ENCODE results near the gene SLC8A2.

The SLC8A2 gene

GRCh38 chr19:47432499-47432898, 39.2 kb downstream of the SLC8A2 start:
- Histone ChIP-seq H3K36me3 (ENCODE audit: control insufficient read depth, insufficient read depth, low read length) (no peaks in the 10 kb centered on the region), H3K9me3 (ENCODE audit: control insufficient read depth, low read length) (no peaks in the 10 kb centered on the region), H3K4me1 (ENCODE audit: control insufficient read depth, insufficient read depth, low read length, poor library complexity, severe bottlenecking) (peaks cover 30% of the 10 kb centered on the region), H3K27ac (ENCODE audit: insufficient read depth, low read length, poor library complexity, severe bottlenecking) (no peak overlapping the region), H3K4me3 (ENCODE audit: insufficient read depth, low read depth, low read length, poor library complexity, severe bottlenecking) (no peak overlapping the region), H3K27me3 (replicated peaks; ENCODE audit: control insufficient read depth, insufficient read depth, low read length, poor library complexity, severe bottlenecking) (peaks cover 9% of the 10 kb centered on the region)
- DNase-seq: no peak

GRCh38 chr19:47432091-47432490, 39.6 kb downstream of the SLC8A2 start:
- no peak for DNase-seq
- H3K4me3 ChIP-seq (ENCODE audit: insufficient read depth, low read depth, low read length, poor library complexity, severe bottlenecking): no peak overlapping the region
- no peak overlapping the region for H3K27ac ChIP-seq (ENCODE audit: insufficient read depth, low read length, poor library complexity, severe bottlenecking)
- no peaks in the 10 kb centered on the region for H3K36me3 ChIP-seq (ENCODE audit: control insufficient read depth, insufficient read depth, low read length)
- peaks cover 33% of the 10 kb centered on the region for H3K4me1 ChIP-seq (ENCODE audit: control insufficient read depth, insufficient read depth, low read length, poor library complexity, severe bottlenecking)
- H3K9me3 ChIP-seq (ENCODE audit: control insufficient read depth, low read length): no peaks in the 10 kb centered on the region
- peaks cover 9% of the 10 kb centered on the region for H3K27me3 ChIP-seq (replicated peaks; ENCODE audit: control insufficient read depth, insufficient read depth, low read length, poor library complexity, severe bottlenecking)

GRCh38 chr19:47430041-47430802, 41.5 kb downstream of the SLC8A2 start:
- Histone ChIP-seq H3K4me1 (ENCODE audit: control insufficient read depth, insufficient read depth, low read length, poor library complexity, severe bottlenecking) (peaks cover 33% of the 10 kb centered on the region), H3K27ac (ENCODE audit: insufficient read depth, low read length, poor library complexity, severe bottlenecking) (no peak overlapping the region), H3K36me3 (ENCODE audit: control insufficient read depth, insufficient read depth, low read length) (no peaks in the 10 kb centered on the region), H3K4me3 (ENCODE audit: insufficient read depth, low read depth, low read length, poor library complexity, severe bottlenecking) (no peak overlapping the region), H3K27me3 (replicated peaks; ENCODE audit: control insufficient read depth, insufficient read depth, low read length, poor library complexity, severe bottlenecking) (peaks cover 9% of the 10 kb centered on the region), H3K9me3 (ENCODE audit: control insufficient read depth, low read length) (no peaks in the 10 kb centered on the region)
- no peak for DNase-seq

GRCh38 chr19:47429140-47429793, 42.4 kb downstream of the SLC8A2 start:
- no peak for DNase-seq
- Histone ChIP-seq H3K27ac (ENCODE audit: insufficient read depth, low read length, poor library complexity, severe bottlenecking) (no peak overlapping the region), H3K36me3 (ENCODE audit: control insufficient read depth, insufficient read depth, low read length) (no peaks in the 10 kb centered on the region), H3K4me1 (ENCODE audit: control insufficient read depth, insufficient read depth, low read length, poor library complexity, severe bottlenecking) (peaks cover 33% of the 10 kb centered on the region), H3K9me3 (ENCODE audit: control insufficient read depth, low read length) (no peaks in the 10 kb centered on the region), H3K4me3 (ENCODE audit: insufficient read depth, low read depth, low read length, poor library complexity, severe bottlenecking) (no peak overlapping the region), H3K27me3 (replicated peaks; ENCODE audit: control insufficient read depth, insufficient read depth, low read length, poor library complexity, severe bottlenecking) (peaks cover 14% of the 10 kb centered on the region)

- H3K36me3 ChIP-seq (ENCODE audit: control insufficient read depth, insufficient read depth, low read length): no peaks in the 10 kb centered on the region
- DNase-seq: peak; percentile 77 to 78 (median 78)
- no peak overlapping the region for H3K27ac ChIP-seq (ENCODE audit: insufficient read depth, low read length, poor library complexity, severe bottlenecking)
- peaks cover 33% of the 10 kb centered on the region for H3K4me1 ChIP-seq (ENCODE audit: control insufficient read depth, insufficient read depth, low read length, poor library complexity, severe bottlenecking)
- H3K9me3 ChIP-seq (ENCODE audit: control insufficient read depth, low read length): no peaks in the 10 kb centered on the region
- peak overlapping the region; percentile 9 for H3K4me3 ChIP-seq (ENCODE audit: insufficient read depth, low read depth, low read length, poor library complexity, severe bottlenecking)
- H3K27me3 ChIP-seq (replicated peaks; ENCODE audit: control insufficient read depth, insufficient read depth, low read length, poor library complexity, severe bottlenecking): peaks cover 15% of the 10 kb centered on the region
Measured at GRCh38 chr19:47428177-47428894, 43.4 kb downstream of the SLC8A2 start.

- no peaks in the 10 kb centered on the region for H3K36me3 ChIP-seq (ENCODE audit: control insufficient read depth, insufficient read depth, low read length)
- no peak overlapping the region for H3K27ac ChIP-seq (ENCODE audit: insufficient read depth, low read length, poor library complexity, severe bottlenecking)
- H3K27me3 ChIP-seq (replicated peaks; ENCODE audit: control insufficient read depth, insufficient read depth, low read length, poor library complexity, severe bottlenecking): peaks cover 22% of the 10 kb centered on the region
- H3K4me3 ChIP-seq (ENCODE audit: insufficient read depth, low read depth, low read length, poor library complexity, severe bottlenecking): peak overlapping the region; percentile 9
- peaks cover 33% of the 10 kb centered on the region for H3K4me1 ChIP-seq (ENCODE audit: control insufficient read depth, insufficient read depth, low read length, poor library complexity, severe bottlenecking)
- peak; percentile 38 to 50 (median 44) for DNase-seq
- H3K9me3 ChIP-seq (ENCODE audit: control insufficient read depth, low read length): no peaks in the 10 kb centered on the region
Measured at GRCh38 chr19:47427241-47428176, 44.2 kb downstream of the SLC8A2 start.

- no peaks in the 10 kb centered on the region for H3K36me3 ChIP-seq (ENCODE audit: control insufficient read depth, insufficient read depth, low read length)
- H3K4me1 ChIP-seq (ENCODE audit: control insufficient read depth, insufficient read depth, low read length, poor library complexity, severe bottlenecking): peaks cover 27% of the 10 kb centered on the region
- DNase-seq: no peak
- H3K27ac ChIP-seq (ENCODE audit: insufficient read depth, low read length, poor library complexity, severe bottlenecking): no peak overlapping the region
- H3K4me3 ChIP-seq (ENCODE audit: insufficient read depth, low read depth, low read length, poor library complexity, severe bottlenecking): no peak overlapping the region
- H3K27me3 ChIP-seq (replicated peaks; ENCODE audit: control insufficient read depth, insufficient read depth, low read length, poor library complexity, severe bottlenecking): peaks cover 51% of the 10 kb centered on the region
- H3K9me3 ChIP-seq (ENCODE audit: control insufficient read depth, low read length): no peaks in the 10 kb centered on the region
Measured at GRCh38 chr19:47423203-47423882, 48.4 kb downstream of the SLC8A2 start.

- Histone ChIP-seq H3K36me3 (ENCODE audit: control insufficient read depth, insufficient read depth, low read length) (no peaks in the 10 kb centered on the region), H3K27me3 (replicated peaks; ENCODE audit: control insufficient read depth, insufficient read depth, low read length, poor library complexity, severe bottlenecking) (peaks cover 54% of the 10 kb centered on the region), H3K27ac (ENCODE audit: insufficient read depth, low read length, poor library complexity, severe bottlenecking) (no peak overlapping the region), H3K4me3 (ENCODE audit: insufficient read depth, low read depth, low read length, poor library complexity, severe bottlenecking) (no peak overlapping the region), H3K9me3 (ENCODE audit: control insufficient read depth, low read length) (no peaks in the 10 kb centered on the region), H3K4me1 (ENCODE audit: control insufficient read depth, insufficient read depth, low read length, poor library complexity, severe bottlenecking) (peaks cover 24% of the 10 kb centered on the region)
- DNase-seq: no peak
Measured at GRCh38 chr19:47422417-47423163, 49.1 kb downstream of the SLC8A2 start.
